Neuronal stem cell (in vitro differentiated cells): ENCODE data around the gene SETD1A.
"Not testable (repeated sequence)": the region's sequence is repeated elsewhere in the genome, so short reads cannot be mapped to it uniquely, and the experiment has no call there.

Source experiments
- DNase-seq: peaks from one replicate; pipeline ENCODE4 v3.0.0-alpha.2; 2013; ENCODE audit warnings: low spot score
- H2AFZ ChIP-seq: one replicate; pipeline ENCODE4 v1.6.1; 2013; ENCODE audit warnings: mild to moderate bottlenecking, low read length, inconsistent platforms
- H2AK5ac ChIP-seq: 2 replicates; pipeline ENCODE4 v1.6.1; 2013; ENCODE audit warnings: low read depth, mild to moderate bottlenecking, inconsistent platforms, low read length, moderate library complexity, mixed read lengths
- H2BK120ac ChIP-seq: 2 replicates; pipeline ENCODE4 v1.6.1; 2013; ENCODE audit warnings: low read depth, mild to moderate bottlenecking, inconsistent platforms, low read length, moderate library complexity, mixed read lengths
- H2BK12ac ChIP-seq: one replicate; pipeline ENCODE4 v1.6.1; 2013; ENCODE audit warnings: low read length, inconsistent platforms
- H2BK15ac ChIP-seq: 2 replicates; pipeline ENCODE4 v1.6.1; 2013; ENCODE audit warnings: mild to moderate bottlenecking, low read length, inconsistent platforms, mixed read lengths
- H2BK5ac ChIP-seq: one replicate; pipeline ENCODE4 v1.6.1; 2013; ENCODE audit warnings: inconsistent platforms, mild to moderate bottlenecking, low read length, moderate library complexity
- H3K14ac ChIP-seq: one replicate; pipeline ENCODE4 v1.6.1; 2013; ENCODE audit warnings: low read length, inconsistent platforms
- H3K18ac ChIP-seq: 2 replicates; pipeline ENCODE4 v1.6.1; 2013; ENCODE audit warnings: low read length, inconsistent platforms
- H3K23ac ChIP-seq: 2 replicates; pipeline ENCODE4 v1.6.1; 2013; ENCODE audit warnings: low read depth, mild to moderate bottlenecking, mixed read lengths, low read length, inconsistent platforms; ENCODE audit not compliant: poor library complexity
- H3K27ac ChIP-seq: replicated peaks from 3 replicates; pipeline ENCODE4 v1.5.1; 2013; ENCODE audit warnings: low read length, inconsistent platforms
- H3K27me3 ChIP-seq, 3 experiments: 2 replicates each; pipeline ENCODE4 v1.6.1; 2013; ENCODE audit warnings: low read length in 3 of 3, mild to moderate bottlenecking in 2 of 3, inconsistent platforms in 1 of 3, low read depth in 1 of 3, mixed read lengths in 1 of 3, moderate library complexity in 1 of 3; ENCODE audit not compliant: control insufficient read depth in 3 of 3, insufficient read depth in 3 of 3
- H3K36me3 ChIP-seq, 2 donors: replicated peaks in 1 of 2; 2 replicates each; pipeline ENCODE4 v1.6.1; 2013; ENCODE audit warnings: low read length in 2 of 2; ENCODE audit not compliant: control insufficient read depth in 2 of 2, insufficient read depth in 2 of 2
- H3K4ac ChIP-seq: 2 replicates; pipeline ENCODE4 v1.6.1; 2013; ENCODE audit warnings: inconsistent platforms, mild to moderate bottlenecking, low read length, moderate library complexity
- H3K4me1 ChIP-seq, 2 donors: 1 replicate in 1 of 2; 2 replicates in 1 of 2; pipeline ENCODE4 v1.6.1; 2013; ENCODE audit warnings: low read length in 2 of 2, low read depth in 1 of 2; ENCODE audit not compliant: control insufficient read depth in 2 of 2, insufficient read depth in 1 of 2
- H3K4me2 ChIP-seq: one replicate; pipeline ENCODE4 v1.6.1; 2013; ENCODE audit warnings: mild to moderate bottlenecking, low read length, inconsistent platforms; ENCODE audit not compliant: insufficient read depth, poor library complexity, severe bottlenecking
- H3K4me3 ChIP-seq, 2 donors: 2 replicates each; pipeline ENCODE4 v1.5.1; 2013; ENCODE audit warnings: low read length in 2 of 2, mild to moderate bottlenecking in 2 of 2, inconsistent platforms in 1 of 2, moderate library complexity in 1 of 2
- H3K79me1 ChIP-seq: one replicate; pipeline ENCODE4 v1.6.1; 2013; ENCODE audit warnings: low read depth, mild to moderate bottlenecking, inconsistent platforms, low read length, moderate library complexity
- H3K9ac ChIP-seq: one replicate; pipeline ENCODE4 v1.6.1; 2013; ENCODE audit warnings: mild to moderate bottlenecking, low read depth, low read length, inconsistent platforms; ENCODE audit not compliant: poor library complexity
- H3K9me3 ChIP-seq, 2 donors: replicated peaks in 1 of 2; 2 replicates each; pipeline versions ENCODE3 to v1.6.1; 2013; ENCODE audit warnings: low read length in 2 of 2, mild to moderate bottlenecking in 2 of 2, inconsistent platforms in 1 of 2, low read depth in 1 of 2, mixed read lengths in 1 of 2, moderate library complexity in 1 of 2; ENCODE audit not compliant: control insufficient read depth in 2 of 2, insufficient read depth in 1 of 2
- H4K8ac ChIP-seq: one replicate; pipeline ENCODE4 v1.6.1; 2013; ENCODE audit warnings: low read depth, mild to moderate bottlenecking, inconsistent platforms, low read length, moderate library complexity
- H4K91ac ChIP-seq: one replicate; pipeline ENCODE4 v1.6.1; 2013; ENCODE audit warnings: low read length, low read depth, mild to moderate bottlenecking, inconsistent platforms; ENCODE audit not compliant: poor library complexity
- WGBS, 2 donors: extraction: QIAGEN DNeasy Blood & Tissue Kit; methylation state at CpG; one replicate each; pipeline ENCODE4 v1.1.7; 2013; ENCODE audit warnings: missing lambda C conversion rate in 2 of 2, mixed read lengths in 1 of 2; ENCODE audit not compliant: insufficient read length in 2 of 2, insufficient replicate concordance in 1 of 2; ENCODE audit errors: extremely low coverage in 2 of 2; 5-methylcytosine and 5-hydroxymethylcytosine counted together

The SETD1A gene

GRCh38 chr16:30937692-30938091, 19.9 kb upstream of the SETD1A start:
- no peak overlapping the region for H2BK5ac ChIP-seq
- no CpG with 5 or more reads among the region's 5 CpGs for WGBS, 2 donors
- no peak overlapping the region for H4K91ac ChIP-seq
- peaks cover 3% of the 10 kb centered on the region for H3K79me1 ChIP-seq
- peaks cover 0 to 5% of the 10 kb centered on the region in 2 donors for H3K4me1 ChIP-seq
- H3K27me3 ChIP-seq, result no peaks in the 10 kb centered on the region
- no peak overlapping the region for H3K27ac ChIP-seq
- no peak overlapping the region for H3K4me2 ChIP-seq
- DNase-seq, result no peak
- no peak overlapping the region for H3K14ac ChIP-seq
- no peak overlapping the region for H3K4me3 ChIP-seq
- no peak overlapping the region for H2BK12ac ChIP-seq
- H2AFZ ChIP-seq, result no peak overlapping the region
- H3K36me3 ChIP-seq, result peaks cover 39 to 78% of the 10 kb centered on the region in 2 donors
- H3K9me3 ChIP-seq, result no peaks in the 10 kb centered on the region
- no peak overlapping the region for H3K9ac ChIP-seq
- no peak overlapping the region for H4K8ac ChIP-seq
- no peak overlapping the region for H3K4ac ChIP-seq
- no peak overlapping the region for H2BK120ac ChIP-seq
- no peak overlapping the region for H3K23ac ChIP-seq
- H3K18ac ChIP-seq, result no peak overlapping the region
- H2BK15ac ChIP-seq, result no peak overlapping the region
- H2AK5ac ChIP-seq, result no peak overlapping the region

DNA sequence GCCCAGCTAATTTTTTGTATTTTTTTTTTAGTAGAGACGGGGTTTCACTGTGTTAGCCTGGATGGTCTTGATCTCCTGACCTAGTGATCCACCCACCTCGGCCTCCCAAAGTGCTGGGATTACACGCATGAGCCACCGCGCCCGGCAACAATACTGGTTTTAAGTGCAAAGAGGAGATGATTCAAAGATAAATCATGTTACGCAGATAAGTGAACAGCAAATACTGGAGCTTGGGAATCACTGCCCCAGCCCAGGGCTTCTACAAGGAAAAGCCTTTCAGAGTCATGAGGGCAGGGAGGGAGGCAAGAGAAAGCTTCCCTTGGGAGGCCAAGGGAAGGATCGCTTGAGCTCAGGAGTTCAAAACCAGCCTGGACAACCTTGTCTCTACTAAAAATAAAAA, 18.0 kb upstream of the SETD1A start:
- not testable (repeated sequence) for H3K27me3 ChIP-seq, H3K18ac ChIP-seq, H3K14ac ChIP-seq, H3K79me1 ChIP-seq, H3K4ac ChIP-seq, H3K27ac ChIP-seq, H4K91ac ChIP-seq, H3K9me3 ChIP-seq, H3K4me1 ChIP-seq, H2BK5ac ChIP-seq, H2AK5ac ChIP-seq, H4K8ac ChIP-seq, H3K4me2 ChIP-seq, H2BK15ac ChIP-seq, H3K23ac ChIP-seq, H3K4me3 ChIP-seq, H2AFZ ChIP-seq, DNase-seq, H2BK12ac ChIP-seq, H2BK120ac ChIP-seq, H3K9ac ChIP-seq
- peaks cover 50 to 79% of the 10 kb centered on the region in 2 donors for H3K36me3 ChIP-seq
- whole genome bisulfite sequencing, 2 donors, result no CpG with 5 or more reads among the region's 8 CpGs

GRCh38 chr16:30941600-30942425, 15.7 kb upstream of the SETD1A start:
- peak overlapping the region; percentile 53 for H3K9ac ChIP-seq
- H3K23ac ChIP-seq, result peak overlapping the region; percentile 9
- H2BK15ac ChIP-seq, result no peak overlapping the region
- no peak overlapping the region for H2BK5ac ChIP-seq
- peaks cover under 1 to 5% of the 10 kb centered on the region in 2 donors for H3K4me1 ChIP-seq
- H3K27ac ChIP-seq, result no peak overlapping the region
- H3K36me3 ChIP-seq, result peaks cover 44 to 80% of the 10 kb centered on the region in 2 donors
- no peak overlapping the region for H3K4ac ChIP-seq
- peaks cover 5% of the 10 kb centered on the region for H3K79me1 ChIP-seq
- H2BK12ac ChIP-seq, result peak overlapping the region; percentile 28
- H4K8ac ChIP-seq, result no peak overlapping the region
- no peak overlapping the region for H4K91ac ChIP-seq
- H3K9me3 ChIP-seq, result no peaks in the 10 kb centered on the region
- H3K14ac ChIP-seq, result no peak overlapping the region
- peak overlapping the region; percentile 91 for H3K18ac ChIP-seq
- H2BK120ac ChIP-seq, result no peak overlapping the region
- H3K27me3 ChIP-seq, result no peaks in the 10 kb centered on the region
- no peak overlapping the region for H2AFZ ChIP-seq
- H3K4me3 ChIP-seq, result no peak overlapping the region
- WGBS, 2 donors, result no CpG with 5 or more reads among the region's 15 CpGs
- DNase-seq, result peak; percentile 56
- peak overlapping the region; percentile 30 for H2AK5ac ChIP-seq
- H3K4me2 ChIP-seq, result no peak overlapping the region

DNA sequence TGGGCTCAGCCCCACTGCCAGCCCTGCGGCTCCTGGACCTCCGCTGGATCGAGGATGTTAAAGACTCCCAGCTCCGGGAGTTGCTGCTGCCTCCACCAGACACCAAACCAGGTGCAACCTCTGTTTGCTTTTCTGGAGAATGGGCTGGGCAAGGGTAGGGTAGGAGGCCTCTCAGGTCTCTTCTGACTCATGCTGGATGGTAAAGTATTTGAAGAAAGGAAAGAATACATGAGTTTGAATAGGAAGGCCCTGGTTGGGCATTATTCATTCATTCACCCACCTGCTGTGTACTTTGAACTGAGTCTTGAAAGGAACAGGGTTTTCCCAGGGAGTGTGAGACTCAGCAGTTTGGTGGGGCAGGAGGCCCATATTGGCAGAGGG, 15.1 kb upstream of the SETD1A start:
- no peaks in the 10 kb centered on the region for H3K9me3 ChIP-seq
- H3K4me3 ChIP-seq, result no peak overlapping the region
- H3K4me2 ChIP-seq, result no peak overlapping the region
- no peak overlapping the region for H2AFZ ChIP-seq
- no peak overlapping the region for H3K23ac ChIP-seq
- DNase-seq, result no peak
- no peaks in the 10 kb centered on the region for H3K27me3 ChIP-seq
- no peak overlapping the region for H4K8ac ChIP-seq
- H3K9ac ChIP-seq, result no peak overlapping the region
- H3K14ac ChIP-seq, result no peak overlapping the region
- peak overlapping the region; percentile 91 for H3K18ac ChIP-seq
- no peak overlapping the region for H2BK120ac ChIP-seq
- peak overlapping the region; percentile 30 for H2AK5ac ChIP-seq
- peaks cover 40 to 78% of the 10 kb centered on the region in 2 donors for H3K36me3 ChIP-seq
- H2BK12ac ChIP-seq, result peak overlapping the region; percentile 28
- no peak overlapping the region for H3K4ac ChIP-seq
- WGBS, 2 donors, result no CpG with 5 or more reads among the region's 4 CpGs
- no peak overlapping the region for H2BK15ac ChIP-seq
- no peak overlapping the region for H2BK5ac ChIP-seq
- peaks cover 7 to 11% of the 10 kb centered on the region in 2 donors for H3K4me1 ChIP-seq
- peaks cover 7% of the 10 kb centered on the region for H3K79me1 ChIP-seq
- no peak overlapping the region for H3K27ac ChIP-seq
- no peak overlapping the region for H4K91ac ChIP-seq
